HUES48 (cell line): ENCODE measurements around the gene ARHGAP5.
A peak's percentile ranks its signal among the peaks of the same experiment; 100 is the strongest.

Experiments
- H3K27ac ChIP-seq: one replicate; pipeline ENCODE4 v1.7.0; 2013; ENCODE audit warnings: low read depth, low read length, inconsistent platforms
- H3K27me3 ChIP-seq: 2 replicates; pipeline ENCODE4 v1.6.1; 2013; ENCODE audit warnings: mild to moderate bottlenecking, low read length; ENCODE audit not compliant: control insufficient read depth, insufficient read depth
- H3K36me3 ChIP-seq: 2 replicates; pipeline ENCODE4 v1.6.1; 2013; ENCODE audit warnings: low read length; ENCODE audit not compliant: control insufficient read depth, insufficient read depth
- H3K4me1 ChIP-seq: 2 replicates; pipeline ENCODE4 v1.6.1; 2013; ENCODE audit warnings: mild to moderate bottlenecking, low read length; ENCODE audit not compliant: control insufficient read depth, insufficient read depth
- H3K4me3 ChIP-seq: 2 replicates; pipeline ENCODE4 v1.5.1; 2013; ENCODE audit warnings: mild to moderate bottlenecking, low read depth, low read length
- H3K9ac ChIP-seq: 2 replicates; pipeline ENCODE4 v1.6.1; 2013; ENCODE audit warnings: mild to moderate bottlenecking, low read depth, low read length, moderate library complexity
- H3K9me3 ChIP-seq: 2 replicates; pipeline ENCODE4 v1.6.1; 2013; ENCODE audit warnings: low read length; ENCODE audit not compliant: control insufficient read depth, insufficient read depth

ARHGAP5 gene

GRCh38 chr14:32185097-32185496 lies 108.0 kb downstream of the ARHGAP5 start:
- Histone ChIP-seq H3K4me3 (no peak overlapping the region), H3K4me1 (no peaks in the 10 kb centered on the region), H3K27me3 (no peaks in the 10 kb centered on the region), H3K9ac (no peak overlapping the region), H3K9me3 (no peaks in the 10 kb centered on the region), H3K36me3 (no peaks in the 10 kb centered on the region), H3K27ac (no peak overlapping the region)

DNA sequence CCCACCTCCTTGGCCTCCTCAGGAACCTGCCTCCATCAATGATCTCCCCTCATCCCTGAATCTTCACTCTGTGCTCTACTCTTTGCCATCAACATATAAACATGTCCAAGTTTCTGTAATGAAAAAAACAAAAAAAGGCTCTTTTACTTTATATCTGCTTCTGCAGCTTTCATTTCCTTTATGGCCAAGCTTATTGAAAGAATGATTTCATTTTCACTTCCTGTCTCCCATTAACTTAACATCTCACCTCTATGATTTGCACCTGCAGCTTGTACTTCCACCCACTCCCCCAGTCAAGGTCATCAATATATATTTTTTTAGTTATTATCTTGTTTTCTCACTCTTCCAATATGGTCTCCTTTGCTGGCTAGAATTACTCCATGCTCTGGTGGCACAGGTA lies 109.1 kb downstream of the ARHGAP5 start:
- H3K36me3 ChIP-seq = no peaks in the 10 kb centered on the region
- H3K27me3 ChIP-seq = no peaks in the 10 kb centered on the region
- no peak overlapping the region for H3K9ac ChIP-seq
- no peak overlapping the region for H3K4me3 ChIP-seq
- no peaks in the 10 kb centered on the region for H3K4me1 ChIP-seq
- H3K27ac ChIP-seq = no peak overlapping the region
- no peaks in the 10 kb centered on the region for H3K9me3 ChIP-seq

GRCh38 chr14:32189811-32190210 lies 112.7 kb downstream of the ARHGAP5 start:
- no peaks in the 10 kb centered on the region for H3K27me3 ChIP-seq
- no peaks in the 10 kb centered on the region for H3K9me3 ChIP-seq
- no peaks in the 10 kb centered on the region for H3K4me1 ChIP-seq
- H3K9ac ChIP-seq = no peak overlapping the region
- no peaks in the 10 kb centered on the region for H3K36me3 ChIP-seq
- no peak overlapping the region for H3K27ac ChIP-seq
- no peak overlapping the region for H3K4me3 ChIP-seq

GRCh38 chr14:32190673-32191072 lies 113.6 kb downstream of the ARHGAP5 start:
- no peak overlapping the region for H3K4me3 ChIP-seq
- no peak overlapping the region for H3K9ac ChIP-seq
- no peaks in the 10 kb centered on the region for H3K9me3 ChIP-seq
- H3K27ac ChIP-seq = no peak overlapping the region
- no peaks in the 10 kb centered on the region for H3K27me3 ChIP-seq
- no peaks in the 10 kb centered on the region for H3K36me3 ChIP-seq
- H3K4me1 ChIP-seq = no peaks in the 10 kb centered on the region

DNA sequence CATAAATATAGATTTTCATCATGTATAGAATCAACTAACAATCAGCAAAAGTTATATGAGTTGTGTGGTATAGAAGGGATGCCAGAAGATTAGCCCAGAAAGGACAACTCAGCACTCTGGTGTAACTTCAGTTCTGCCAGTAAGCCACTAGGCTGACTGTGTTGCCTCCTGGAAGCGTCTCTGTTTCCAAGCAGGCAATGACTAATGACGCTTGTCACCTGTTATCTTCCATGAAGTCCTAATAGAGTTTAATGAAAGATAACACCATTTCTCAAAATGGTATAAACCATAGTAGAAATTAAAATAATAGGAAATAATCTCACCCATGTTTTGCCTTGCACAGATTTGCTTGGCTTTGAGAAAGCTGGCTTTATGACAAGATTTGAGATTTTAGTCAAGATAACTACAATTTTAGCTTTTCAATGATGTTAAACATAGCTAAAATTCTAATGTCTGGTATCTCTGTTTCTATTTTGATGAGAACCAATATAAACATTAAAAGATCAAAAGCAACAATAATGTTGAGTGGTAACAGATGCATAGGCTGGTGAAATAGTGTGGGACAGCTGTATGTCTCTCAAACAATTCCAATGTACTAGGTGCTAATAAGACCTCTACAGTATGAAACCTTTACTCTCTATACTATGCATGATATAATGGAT lies 115.7 kb downstream of the ARHGAP5 start:
- H3K36me3 ChIP-seq = no peaks in the 10 kb centered on the region
- no peaks in the 10 kb centered on the region for H3K4me1 ChIP-seq
- no peaks in the 10 kb centered on the region for H3K9me3 ChIP-seq
- H3K9ac ChIP-seq = no peak overlapping the region
- no peaks in the 10 kb centered on the region for H3K27me3 ChIP-seq
- no peak overlapping the region for H3K27ac ChIP-seq
- no peak overlapping the region for H3K4me3 ChIP-seq

GRCh38 chr14:32193532-32193931 lies 116.4 kb downstream of the ARHGAP5 start:
- H3K9ac ChIP-seq = no peak overlapping the region
- H3K27ac ChIP-seq = no peak overlapping the region
- no peaks in the 10 kb centered on the region for H3K27me3 ChIP-seq
- H3K36me3 ChIP-seq = no peaks in the 10 kb centered on the region
- no peaks in the 10 kb centered on the region for H3K9me3 ChIP-seq
- no peak overlapping the region for H3K4me3 ChIP-seq
- no peaks in the 10 kb centered on the region for H3K4me1 ChIP-seq

GRCh38 chr14:32195636-32196035 lies 118.5 kb downstream of the ARHGAP5 start:
- 0 out of 2 replicates have a peak, but pooled peaks cover 4% of the 10 kb centered on the region for H3K27me3 ChIP-seq
- no peaks in the 10 kb centered on the region for H3K9me3 ChIP-seq
- H3K36me3 ChIP-seq = no peaks in the 10 kb centered on the region
- H3K9ac ChIP-seq = no peak overlapping the region
- no peak overlapping the region for H3K27ac ChIP-seq
- no peak overlapping the region for H3K4me3 ChIP-seq
- H3K4me1 ChIP-seq = no peaks in the 10 kb centered on the region

- Histone ChIP-seq H3K4me3 (no peak overlapping the region), H3K36me3 (no peaks in the 10 kb centered on the region), H3K27me3 (0 out of 2 replicates have a peak, but pooled peaks cover 8% of the 10 kb centered on the region), H3K9me3 (no peaks in the 10 kb centered on the region), H3K4me1 (no peaks in the 10 kb centered on the region), H3K9ac (no peak overlapping the region), H3K27ac (no peak overlapping the region)
Observed at GRCh38 chr14:32197919-32198318, 120.8 kb downstream of the ARHGAP5 start.

DNA sequence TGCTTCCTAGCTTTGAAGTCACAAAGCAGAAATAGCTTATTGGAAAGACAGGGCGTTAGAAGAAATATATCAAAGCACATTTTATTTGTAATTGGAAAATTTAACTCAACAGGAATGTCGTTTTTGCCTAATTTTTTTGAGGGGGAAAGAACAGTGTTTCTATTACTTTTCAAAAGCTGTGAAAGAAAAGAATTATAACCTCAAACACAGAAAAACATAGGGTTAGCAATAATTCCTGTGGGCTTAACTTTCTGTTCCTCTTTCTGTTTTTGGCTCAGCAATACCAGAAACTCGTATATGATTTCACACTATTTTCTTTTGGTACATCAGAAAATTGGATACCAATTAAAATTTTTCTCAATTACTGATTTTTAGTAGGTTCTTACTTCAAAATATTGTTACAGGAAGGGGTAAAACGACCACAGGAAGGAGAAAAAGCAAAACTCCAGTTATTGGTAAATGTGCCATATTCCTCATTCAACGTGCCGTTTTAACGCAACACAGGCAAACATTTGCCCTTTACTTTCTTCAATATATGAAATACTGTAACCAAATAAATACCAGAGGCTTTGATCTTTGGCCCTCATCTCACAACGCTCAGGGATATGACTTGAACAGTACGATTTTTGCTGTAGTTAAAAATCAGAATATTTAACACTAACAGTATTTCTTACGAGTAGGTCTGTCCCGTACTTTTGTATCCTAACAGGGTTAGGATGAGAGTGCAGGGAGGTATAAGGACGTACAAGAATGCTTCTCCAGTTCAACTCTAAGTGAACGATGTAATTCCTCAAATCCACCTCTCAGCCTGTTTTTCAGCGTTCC lies 123.5 kb downstream of the ARHGAP5 start:
- no peak overlapping the region for H3K9ac ChIP-seq
- H3K27ac ChIP-seq = no peak overlapping the region

GRCh38 chr14:32201193-32201815 lies 124.2 kb downstream of the ARHGAP5 start:
- H3K4me1 ChIP-seq = no peaks in the 10 kb centered on the region
- H3K36me3 ChIP-seq = no peaks in the 10 kb centered on the region
- H3K27ac ChIP-seq = peak overlapping the region; percentile 61
- H3K27me3 ChIP-seq = 0 out of 2 replicates have a peak, but pooled peaks cover 8% of the 10 kb centered on the region
- no peaks in the 10 kb centered on the region for H3K9me3 ChIP-seq
- H3K9ac ChIP-seq = peak overlapping the region; percentile 72
- peak overlapping the region; percentile 96 for H3K4me3 ChIP-seq

More for the DNA sequence above, 123.5 kb downstream of the ARHGAP5 start:
- H3K36me3 ChIP-seq = no peaks in the 10 kb centered on the region
- no peaks in the 10 kb centered on the region for H3K4me1 ChIP-seq
- no peaks in the 10 kb centered on the region for H3K9me3 ChIP-seq
- peak overlapping the region; percentile 96 for H3K4me3 ChIP-seq
- H3K27me3 ChIP-seq = 0 out of 2 replicates have a peak, but pooled peaks cover 8% of the 10 kb centered on the region
